Fibroblast of pulmonary artery (primary cell): ENCODE measurements around the gene NAMPT.

Source experiments
- DNase-seq: peaks from one replicate; pipeline ENCODE4 v3.0.0-alpha.2; 2010; ENCODE audit warnings: low read depth
- H3K4me3 ChIP-seq: replicated peaks from 2 replicates; pipeline ENCODE4 v1.5.1; 2011; ENCODE audit warnings: low read depth, mild to moderate bottlenecking, control low read depth, low read length, moderate library complexity
- CTCF ChIP-seq: IDR thresholded peaks from 2 replicates; pipeline ENCODE4 v1.5.1; 2011; ENCODE audit warnings: mild to moderate bottlenecking, control low read depth, low read length, inconsistent platforms; ENCODE audit errors: missing control alignments

NAMPT gene

DNA sequence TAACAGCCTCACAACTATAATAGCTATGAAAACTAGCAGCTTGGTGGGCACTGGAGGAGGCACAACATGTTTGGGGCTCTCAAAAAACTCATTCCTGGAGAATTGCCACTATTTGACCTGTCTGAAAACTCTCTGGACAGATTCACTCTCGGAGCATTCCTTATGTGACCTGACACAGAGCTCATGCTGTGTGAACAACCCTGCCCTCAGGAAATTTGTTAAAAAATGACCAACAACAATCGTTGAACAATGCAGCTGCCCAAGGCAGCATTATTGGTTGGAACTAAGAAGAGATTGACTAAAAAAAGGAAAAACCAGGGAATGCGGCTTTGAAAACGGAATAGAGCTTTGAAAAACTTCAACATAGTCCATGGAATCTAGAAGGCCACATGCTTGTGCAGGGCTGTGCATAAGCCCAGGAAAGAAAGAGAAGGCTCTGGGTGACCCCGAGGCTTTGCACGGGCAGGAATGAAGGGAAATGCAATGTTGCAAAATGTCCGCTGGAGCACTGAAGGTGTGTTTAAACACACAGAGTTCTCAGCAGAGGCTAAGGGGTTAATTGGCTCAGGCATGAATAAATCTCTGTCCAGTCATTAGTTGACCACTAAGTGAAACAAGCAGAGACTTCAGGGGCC lies 52.8 kb downstream of the NAMPT start:
- no peak overlapping the region for H3K4me3 ChIP-seq
- no peak for TF ChIP-seq CTCF
- no peak for DNase-seq

DNA sequence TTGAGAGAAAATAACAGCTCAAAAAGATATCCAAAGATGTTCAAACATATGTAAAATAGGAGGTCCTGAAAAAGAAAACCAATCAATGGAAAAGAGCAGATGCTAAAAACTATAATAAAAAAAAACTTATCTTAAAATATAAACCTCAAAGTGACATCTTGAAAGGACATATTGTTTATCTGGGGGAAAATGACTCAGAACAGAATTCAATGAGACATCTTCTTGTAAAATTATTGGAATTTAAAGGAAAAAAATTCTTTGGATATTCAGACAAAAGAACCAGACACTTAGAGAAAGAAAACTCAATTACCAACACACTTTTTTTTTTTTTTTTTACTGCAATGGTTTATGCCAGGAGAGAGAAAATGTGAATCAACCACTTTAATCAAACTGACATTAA lies 58.9 kb downstream of the NAMPT start:
- DNase-seq = no peak
- no peak overlapping the region for H3K4me3 ChIP-seq
- TF ChIP-seq CTCF = no peak

GRCh38 chr7:106224797-106225196 lies 60.0 kb downstream of the NAMPT start:
- H3K4me3 ChIP-seq = no peak overlapping the region
- TF ChIP-seq CTCF = no peak
- DNase-seq = no peak

DNA sequence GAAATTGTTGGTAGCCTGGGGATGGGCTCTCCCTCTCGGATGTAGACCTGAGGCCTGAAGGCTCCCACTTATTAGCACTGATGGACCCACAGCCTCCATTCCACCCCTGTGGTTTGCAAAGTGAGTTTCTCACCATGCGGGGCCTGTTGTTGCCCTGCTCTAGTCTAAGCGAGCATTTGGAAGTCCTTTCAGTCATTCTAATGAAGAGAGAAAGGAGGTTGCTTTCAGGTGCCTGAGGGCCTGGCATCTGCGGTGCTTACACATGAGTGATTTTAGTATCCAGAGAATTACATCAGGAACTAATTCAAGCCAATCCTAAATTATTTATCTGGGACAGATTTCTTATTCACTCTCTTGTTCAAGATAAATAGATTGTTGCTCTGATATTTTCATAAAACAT lies 61.6 kb downstream of the NAMPT start:
- no peak overlapping the region for H3K4me3 ChIP-seq
- no peak for TF ChIP-seq CTCF
- no peak for DNase-seq

GRCh38 chr7:106222545-106222944 lies 62.2 kb downstream of the NAMPT start:
- DNase-seq = no peak

DNA sequence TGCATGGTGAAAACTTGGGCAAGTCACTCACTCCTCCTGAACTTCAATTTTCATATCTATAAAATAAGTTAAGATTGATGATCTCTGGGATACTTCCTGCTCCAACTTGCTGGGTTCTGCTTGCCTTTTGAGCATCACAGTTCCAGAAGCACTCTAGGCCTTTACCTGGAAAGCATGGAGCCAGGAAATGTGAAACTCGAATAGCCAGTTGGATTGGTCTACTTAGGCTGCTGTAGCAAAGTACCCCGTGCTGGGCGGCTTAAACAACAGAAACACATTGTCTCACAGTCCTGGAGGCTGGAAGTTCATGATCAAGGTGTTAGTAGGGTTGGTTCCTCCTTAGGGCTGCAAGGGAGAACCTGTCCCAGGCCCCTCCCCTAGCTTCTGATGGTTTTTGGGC lies 64.5 kb downstream of the NAMPT start:
- H3K4me3 ChIP-seq = no peak overlapping the region
- DNase-seq = no peak
- no peak for TF ChIP-seq CTCF

More at GRCh38 chr7:106222545-106222944, 62.2 kb downstream of the NAMPT start:
- H3K4me3 ChIP-seq = no peak overlapping the region
- no peak for TF ChIP-seq CTCF

GRCh38 chr7:106219170-106219569 lies 65.6 kb downstream of the NAMPT start:
- H3K4me3 ChIP-seq = no peak overlapping the region

More at GRCh38 chr7:106219170-106219569, 65.6 kb downstream of the NAMPT start:
- peak; percentile 22 for DNase-seq
- TF ChIP-seq CTCF = no peak
